NCI-H2029 (cell line): ENCODE results near the gene CCNB3.

ENCODE experiments used
- DNase-seq: peaks from one replicate; lab custom pipeline; 2025; lab: John Stamatoyannopoulos, UW

The CCNB3 gene

GRCh38 chrX:50375481-50376267, 171.1 kb downstream of the CCNB3 start:
- DNase-seq: no peak

DNA sequence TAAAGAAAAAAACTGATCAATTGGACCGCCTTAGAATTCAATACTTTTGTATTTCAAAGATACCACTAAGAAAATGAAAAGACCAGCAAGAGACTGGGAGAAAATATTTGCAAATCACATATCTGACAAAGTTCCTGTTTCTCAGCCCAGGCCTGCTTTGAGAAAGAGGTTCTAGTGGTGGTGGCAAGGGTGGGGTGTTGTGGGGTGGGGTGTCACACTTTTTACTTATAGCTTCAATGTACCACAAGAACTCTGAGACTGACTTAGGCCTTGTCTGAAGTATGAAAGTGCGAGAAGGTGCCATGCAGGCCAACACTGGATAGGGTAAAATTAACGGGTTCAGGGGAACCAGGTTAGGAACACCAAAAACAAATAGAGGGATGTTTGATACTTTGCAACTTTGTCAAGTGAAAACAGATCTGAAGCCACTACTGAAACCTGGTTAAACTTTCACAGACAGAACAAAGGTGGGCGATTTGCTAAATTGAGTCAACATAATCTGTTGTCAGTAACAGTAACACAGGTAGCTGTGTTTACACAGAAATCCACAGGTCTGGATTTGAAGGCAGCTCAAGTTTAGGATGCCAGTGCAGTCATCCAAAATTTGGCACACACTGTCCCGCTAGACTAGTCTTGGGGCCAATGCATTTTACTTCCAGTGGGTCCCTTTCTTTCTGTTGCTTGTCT, 177.3 kb downstream of the CCNB3 start:
- no peak for DNase-seq

GRCh38 chrX:50386520-50386919, 182.0 kb downstream of the CCNB3 start:
- DNase-seq: no peak

GRCh38 chrX:50393902-50394301, 189.3 kb downstream of the CCNB3 start:
- DNase-seq: no peak
